H9 (cell line): ENCODE data around the gene SECISBP2. TPM values are rescaled to one million over a fixed set of nuclear protein-coding genes. Genes with fewer than 3 reads are reported as not detected.

Experiments used
- DNase-seq: peaks from one replicate; pipeline ENCODE4 v3.0.0-alpha.2; 2017
- H2AFZ ChIP-seq: one replicate; pipeline ENCODE4 v1.6.1; 2013; ENCODE audit warnings: mild to moderate bottlenecking, low read length, control low read depth, moderate library complexity
- H2AK5ac ChIP-seq: 2 replicates; pipeline ENCODE4 v1.6.1; 2013; ENCODE audit warnings: low read length, control low read depth, mixed read lengths; ENCODE audit not compliant: insufficient read length
- H2BK120ac ChIP-seq: one replicate; pipeline ENCODE4 v1.6.1; 2013; ENCODE audit warnings: low read depth, mild to moderate bottlenecking, low read length, control low read depth, inconsistent platforms; ENCODE audit not compliant: poor library complexity, severe bottlenecking
- H2BK12ac ChIP-seq: 2 replicates; pipeline ENCODE4 v1.6.1; 2013; ENCODE audit warnings: low read length, control low read depth, mixed read lengths, low read depth; ENCODE audit not compliant: insufficient read length
- H2BK15ac ChIP-seq: 2 replicates; pipeline ENCODE4 v1.6.1; 2013; ENCODE audit warnings: low read depth, low read length, control low read depth
- H2BK20ac ChIP-seq: one replicate; pipeline ENCODE4 v1.6.1; 2013; ENCODE audit warnings: low read depth, mild to moderate bottlenecking, low read length, control low read depth, inconsistent platforms; ENCODE audit not compliant: poor library complexity, severe bottlenecking
- H2BK5ac ChIP-seq: 2 replicates; pipeline ENCODE4 v1.6.1; 2013; ENCODE audit warnings: low read length, control low read depth, mixed read lengths; ENCODE audit not compliant: insufficient read length
- H3K14ac ChIP-seq: 2 replicates; pipeline ENCODE4 v1.6.1; 2013; ENCODE audit warnings: low read length, control low read depth; ENCODE audit not compliant: insufficient read depth
- H3K18ac ChIP-seq: 2 replicates; pipeline ENCODE4 v1.6.1; 2013; ENCODE audit warnings: low read depth, mild to moderate bottlenecking, mixed read lengths, low read length, control low read depth; ENCODE audit not compliant: insufficient read length
- H3K23ac ChIP-seq: 2 replicates; pipeline ENCODE4 v1.6.1; 2013; ENCODE audit warnings: low read length, control low read depth, mixed read lengths, low read depth; ENCODE audit not compliant: insufficient read length
- H3K23me2 ChIP-seq: 2 replicates; pipeline ENCODE4 v1.6.1; 2013; ENCODE audit warnings: low read depth, mild to moderate bottlenecking, mixed read lengths, low read length, control low read depth; ENCODE audit not compliant: insufficient read length, poor library complexity, severe bottlenecking
- H3K27ac ChIP-seq: 2 replicates; pipeline ENCODE4 v1.5.1; 2013; ENCODE audit warnings: low read length, control low read depth, mixed read lengths, low read depth; ENCODE audit not compliant: insufficient read length
- H3K27me3 ChIP-seq: 2 replicates; pipeline ENCODE4 v1.6.1; 2013; ENCODE audit warnings: low read length, control low read depth, inconsistent platforms; ENCODE audit not compliant: insufficient read depth
- H3K4ac ChIP-seq: 2 replicates; pipeline ENCODE4 v1.6.1; 2013; ENCODE audit warnings: low read depth, mild to moderate bottlenecking, control low read depth, inconsistent platforms, low read length, moderate library complexity
- H3K4me1 ChIP-seq: 2 replicates; pipeline ENCODE4 v1.6.1; 2013; ENCODE audit warnings: low read length, control low read depth, inconsistent platforms; ENCODE audit not compliant: insufficient read depth
- H3K4me2 ChIP-seq: 2 replicates; pipeline ENCODE4 v1.6.1; 2013; ENCODE audit warnings: low read length, control low read depth, mixed read lengths; ENCODE audit not compliant: insufficient read length, insufficient read depth
- H3K56ac ChIP-seq: 2 replicates; pipeline ENCODE4 v1.6.1; 2013; ENCODE audit warnings: low read depth, mild to moderate bottlenecking, mixed read lengths, low read length, control low read depth; ENCODE audit not compliant: insufficient read length
- H3K79me1 ChIP-seq: 2 replicates; pipeline ENCODE4 v1.6.1; 2013; ENCODE audit warnings: low read depth, mild to moderate bottlenecking, moderate library complexity, low read length, control low read depth, inconsistent platforms; ENCODE audit not compliant: insufficient read depth, poor library complexity, severe bottlenecking
- H3K79me2 ChIP-seq: 2 replicates; pipeline ENCODE4 v1.6.1; 2013; ENCODE audit warnings: low read length, control low read depth, inconsistent platforms; ENCODE audit not compliant: insufficient read depth
- H3K9ac ChIP-seq: 2 replicates; pipeline ENCODE4 v1.6.1; 2013; ENCODE audit warnings: low read length, control low read depth, mixed read lengths; ENCODE audit not compliant: insufficient read length; ENCODE audit errors: extremely low read depth
- H3K9me3 ChIP-seq: one replicate; pipeline ENCODE4 v1.6.1; 2013; ENCODE audit warnings: low read depth, low read length, inconsistent platforms; ENCODE audit not compliant: control insufficient read depth
- H3T11ph ChIP-seq: one replicate; pipeline ENCODE4 v1.6.1; 2013; ENCODE audit warnings: mild to moderate bottlenecking, low read length, control low read depth, inconsistent platforms
- H4K20me1 ChIP-seq: one replicate; pipeline ENCODE4 v1.6.1; 2013; ENCODE audit not compliant: control insufficient read depth, insufficient read length, insufficient read depth
- H4K5ac ChIP-seq: 2 replicates; pipeline ENCODE4 v1.6.1; 2013; ENCODE audit warnings: low read depth, mild to moderate bottlenecking, mixed read lengths, low read length, control low read depth; ENCODE audit not compliant: insufficient read length
- H4K8ac ChIP-seq: replicated peaks from 2 replicates; pipeline ENCODE4 v1.6.1; 2013; ENCODE audit warnings: low read length, control low read depth, mixed read lengths, low read depth; ENCODE audit not compliant: insufficient read length
- H4K91ac ChIP-seq: 2 replicates; pipeline ENCODE4 v1.6.1; 2013; ENCODE audit warnings: low read depth, mild to moderate bottlenecking, moderate library complexity, mixed read lengths, low read length, control low read depth; ENCODE audit not compliant: insufficient read length
- H3K27ac Mint-ChIP-seq, 3 experiments: 2 replicates in 2 of 3; 3 replicates in 1 of 3; pipeline ENCODE4 v1.8.0; 2020 to 2021; ENCODE audit warnings: mixed read lengths in 3 of 3, mild to moderate bottlenecking in 1 of 3, moderate library complexity in 1 of 3
- H3K27me3 Mint-ChIP-seq: 2 replicates; pipeline ENCODE4 v1.8.0; 2021; ENCODE audit warnings: low read depth, mild to moderate bottlenecking, moderate library complexity, mixed read lengths
- H3K36me3 Mint-ChIP-seq, 3 experiments: 2 replicates in 2 of 3; 3 replicates in 1 of 3; pipeline ENCODE4 v1.8.0; 2020 to 2021; ENCODE audit warnings: low read depth in 3 of 3, mixed read lengths in 3 of 3; ENCODE audit not compliant: insufficient read depth in 1 of 3
- H3K4me1 Mint-ChIP-seq, 2 experiments: 2 replicates each; pipeline ENCODE4 v1.8.0; 2020; ENCODE audit warnings: mixed read lengths in 2 of 2
- H3K4me3 Mint-ChIP-seq, 2 experiments: 2 replicates in 1 of 2; 3 replicates in 1 of 2; pipeline ENCODE4 v1.8.0; 2020 to 2021; ENCODE audit warnings: mild to moderate bottlenecking in 2 of 2, mixed read lengths in 2 of 2, moderate library complexity in 1 of 2
- H3K9me3 Mint-ChIP-seq, 2 experiments: 2 replicates in 1 of 2; 3 replicates in 1 of 2; pipeline ENCODE4 v1.8.0; 2020; ENCODE audit warnings: mild to moderate bottlenecking in 2 of 2, mixed read lengths in 2 of 2, moderate library complexity in 1 of 2
- WGBS: extraction: QIAGEN DNeasy Blood & Tissue Kit; methylation state at CpG from one replicate; pipeline ENCODE4 v1.1.7; 2013; ENCODE audit warnings: missing lambda C conversion rate, low lambda C conversion rate, mixed read lengths; ENCODE audit not compliant: insufficient read length; ENCODE audit errors: extremely low coverage; 5-methylcytosine and 5-hydroxymethylcytosine counted together
- total RNA-seq: library from RNA; stranded (reverse); gene quantifications from 2 replicates; pipeline ENCODE4 v1.2.1, GENCODE V29; 2021
- TF ChIP-seq, protein P1 (sequence below): fragments of 200-600 bp; sonication (generic); conservative IDR thresholded peaks from 3 replicates; pipeline ENCODE4 v1.8.0; 2021; ENCODE audit warnings: antibody characterized with exemption, mild to moderate bottlenecking

The SECISBP2 gene
- total RNA-seq, 1 experiment from 2014 or later: 62.7 TPM

DNA sequence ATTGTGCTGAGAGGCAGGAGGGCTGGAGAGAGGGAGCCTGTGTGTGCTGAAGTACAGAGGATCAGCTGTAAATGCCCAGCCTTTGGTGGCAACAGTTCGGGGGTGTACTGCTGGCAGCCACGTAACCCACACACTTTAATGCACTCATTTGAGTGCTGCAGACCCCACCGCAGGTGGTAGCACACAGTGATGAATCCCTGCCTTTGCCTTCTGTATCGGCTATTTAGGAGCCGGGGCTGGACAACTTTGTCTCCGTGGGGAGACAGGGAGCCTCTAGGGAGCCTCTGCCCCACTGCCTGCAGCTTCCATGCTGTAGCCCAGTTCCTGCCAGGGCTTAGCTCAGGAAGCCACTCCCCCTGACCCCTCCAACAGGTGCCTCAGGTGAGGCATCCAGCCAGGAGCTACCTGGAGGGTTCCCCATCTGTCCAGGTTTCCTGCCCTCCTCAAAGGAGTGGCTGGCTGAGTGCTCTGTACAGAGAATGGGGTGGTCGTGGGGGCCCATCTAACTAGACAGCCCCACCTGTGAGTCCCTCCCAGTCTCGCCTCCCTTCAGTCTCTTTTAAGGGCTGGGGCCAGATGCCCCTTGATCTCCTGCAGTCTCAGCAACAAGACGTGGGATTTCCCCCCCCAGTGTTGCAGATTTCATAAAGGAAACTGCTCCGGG is 44.5 kb downstream of the SECISBP2 start:
- Histone ChIP-seq H2BK120ac (no peak overlapping the region), H3K14ac (no peak overlapping the region), H2BK20ac (no peak overlapping the region), H2AK5ac (no peak overlapping the region), H4K8ac (no peak overlapping the region), H2BK12ac (no peak overlapping the region), H3K4ac (no peak overlapping the region), H3K79me1 (no peaks in the 10 kb centered on the region), H3K79me2 (no peaks in the 10 kb centered on the region), H3K9me3 (no peaks in the 10 kb centered on the region), H3K23ac (no peak overlapping the region), H3K18ac (no peak overlapping the region), H3K23me2 (no peaks in the 10 kb centered on the region), H2AFZ (no peak overlapping the region), H3T11ph (no peak overlapping the region), H4K5ac (no peak overlapping the region), H2BK15ac (no peak overlapping the region), H4K20me1 (no peaks in the 10 kb centered on the region), H3K4me1 (no peaks in the 10 kb centered on the region), H2BK5ac (no peak overlapping the region), H3K27ac (no peak overlapping the region), H3K4me2 (no peak overlapping the region), H3K27me3 (no peaks in the 10 kb centered on the region), H3K56ac (no peak overlapping the region), H4K91ac (no peak overlapping the region), H3K9ac (no peak overlapping the region)
- peaks cover 24 to 45% (median 45%) of the 10 kb centered on the region in 3 experiments for H3K36me3 Mint-ChIP-seq
- H3K27me3 Mint-ChIP-seq: no peaks in the 10 kb centered on the region
- H3K4me1 Mint-ChIP-seq: no peaks in the 10 kb centered on the region
- H3K9me3 Mint-ChIP-seq: no peaks in the 10 kb centered on the region
- TF ChIP-seq, protein P1, sequence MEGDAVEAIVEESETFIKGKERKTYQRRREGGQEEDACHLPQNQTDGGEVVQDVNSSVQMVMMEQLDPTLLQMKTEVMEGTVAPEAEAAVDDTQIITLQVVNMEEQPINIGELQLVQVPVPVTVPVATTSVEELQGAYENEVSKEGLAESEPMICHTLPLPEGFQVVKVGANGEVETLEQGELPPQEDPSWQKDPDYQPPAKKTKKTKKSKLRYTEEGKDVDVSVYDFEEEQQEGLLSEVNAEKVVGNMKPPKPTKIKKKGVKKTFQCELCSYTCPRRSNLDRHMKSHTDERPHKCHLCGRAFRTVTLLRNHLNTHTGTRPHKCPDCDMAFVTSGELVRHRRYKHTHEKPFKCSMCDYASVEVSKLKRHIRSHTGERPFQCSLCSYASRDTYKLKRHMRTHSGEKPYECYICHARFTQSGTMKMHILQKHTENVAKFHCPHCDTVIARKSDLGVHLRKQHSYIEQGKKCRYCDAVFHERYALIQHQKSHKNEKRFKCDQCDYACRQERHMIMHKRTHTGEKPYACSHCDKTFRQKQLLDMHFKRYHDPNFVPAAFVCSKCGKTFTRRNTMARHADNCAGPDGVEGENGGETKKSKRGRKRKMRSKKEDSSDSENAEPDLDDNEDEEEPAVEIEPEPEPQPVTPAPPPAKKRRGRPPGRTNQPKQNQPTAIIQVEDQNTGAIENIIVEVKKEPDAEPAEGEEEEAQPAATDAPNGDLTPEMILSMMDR: no peak
- H3K27ac Mint-ChIP-seq: peak overlapping the region in 1 of 3 experiments; percentile 40; a peak in 1 of 7 replicates
- H3K4me3 Mint-ChIP-seq: no peak overlapping the region
- peak; percentile 31 for DNase-seq
- WGBS: no CpG with 5 or more reads among the region's 10 CpGs
